Measurements from ENCODE around the gene CYGB.

CYGB gene

GRCh38 chr17:76530095-76530723, 7.3 kb downstream of the CYGB start:
- no peak for TF ChIP-seq CTCF (IDR thresholded peaks at IDR 0.05; ENCODE audit: insufficient read depth, low read length, poor library complexity, severe bottlenecking)
- TF ChIP-seq EZH2phosphoT487 (conservative IDR thresholded peaks at IDR 0.05; ENCODE audit: low read length), result no peak
- Histone ChIP-seq H3K4me3 (ENCODE audit: insufficient read depth, low read length, poor library complexity, severe bottlenecking) (no peak overlapping the region), H4K20me1 (ENCODE audit: low read depth, low read length) (no peaks in the 10 kb centered on the region), H3K4me2 (ENCODE audit: low read depth, low read length, poor library complexity, severe bottlenecking) (no peak overlapping the region), H2AFZ (ENCODE audit: low read depth, low read length, severe bottlenecking) (no peak overlapping the region), H3K36me3 (ENCODE audit: low read length) (no peaks in the 10 kb centered on the region), H3K27me3 (ENCODE audit: low read length) (no peaks in the 10 kb centered on the region), H3K9me2 (replicated peaks; ENCODE audit: insufficient read depth, low read length) (no peaks in the 10 kb centered on the region), H3K9me3 (ENCODE audit: insufficient read depth, low read length) (no peaks in the 10 kb centered on the region), H3K27ac (ENCODE audit: low read depth, low read length) (no peak overlapping the region), H3K79me2 (ENCODE audit: insufficient read depth, low read length) (no peaks in the 10 kb centered on the region), H3K9ac (ENCODE audit: low read length) (no peak overlapping the region), H3F3A (ENCODE audit: insufficient read depth) (no peaks in the 10 kb centered on the region)

GRCh38 chr17:76529224-76530094, 8.1 kb downstream of the CYGB start:
- no peaks in the 10 kb centered on the region for H3K9me3 ChIP-seq (ENCODE audit: insufficient read depth, low read length)
- H3K27me3 ChIP-seq (ENCODE audit: low read length), result no peaks in the 10 kb centered on the region
- H4K20me1 ChIP-seq (ENCODE audit: low read depth, low read length), result no peaks in the 10 kb centered on the region
- no peaks in the 10 kb centered on the region for H3K9me2 ChIP-seq (replicated peaks; ENCODE audit: insufficient read depth, low read length)
- no peak overlapping the region for H2AFZ ChIP-seq (ENCODE audit: low read depth, low read length, severe bottlenecking)
- TF ChIP-seq EZH2phosphoT487 (conservative IDR thresholded peaks at IDR 0.05; ENCODE audit: low read length) (no peak), CTCF (IDR thresholded peaks at IDR 0.05; ENCODE audit: insufficient read depth, low read length, poor library complexity, severe bottlenecking) (no peak)
- H3F3A ChIP-seq (ENCODE audit: insufficient read depth), result no peaks in the 10 kb centered on the region
- H3K9ac ChIP-seq (ENCODE audit: low read length), result no peak overlapping the region
- H3K27ac ChIP-seq (ENCODE audit: low read depth, low read length), result no peak overlapping the region
- H3K36me3 ChIP-seq (ENCODE audit: low read length), result no peaks in the 10 kb centered on the region
- H3K4me3 ChIP-seq (ENCODE audit: insufficient read depth, low read length, poor library complexity, severe bottlenecking), result no peak overlapping the region
- H3K4me2 ChIP-seq (ENCODE audit: low read depth, low read length, poor library complexity, severe bottlenecking), result no peak overlapping the region
- no peaks in the 10 kb centered on the region for H3K79me2 ChIP-seq (ENCODE audit: insufficient read depth, low read length)

- TF ChIP-seq CTCF (IDR thresholded peaks at IDR 0.05; ENCODE audit: insufficient read depth, low read length, poor library complexity, severe bottlenecking), result peak; percentile 28
- TF ChIP-seq EZH2phosphoT487 (conservative IDR thresholded peaks at IDR 0.05; ENCODE audit: low read length), result no peak
- Histone ChIP-seq H3K9me2 (replicated peaks; ENCODE audit: insufficient read depth, low read length) (no peaks in the 10 kb centered on the region), H3K4me3 (ENCODE audit: insufficient read depth, low read length, poor library complexity, severe bottlenecking) (peak overlapping the region; percentile 32), H3K79me2 (ENCODE audit: insufficient read depth, low read length) (no peaks in the 10 kb centered on the region), H3K9me3 (ENCODE audit: insufficient read depth, low read length) (no peaks in the 10 kb centered on the region), H4K20me1 (ENCODE audit: low read depth, low read length) (no peaks in the 10 kb centered on the region), H3K36me3 (ENCODE audit: low read length) (no peaks in the 10 kb centered on the region), H2AFZ (ENCODE audit: low read depth, low read length, severe bottlenecking) (peak overlapping the region; percentile 92), H3F3A (ENCODE audit: insufficient read depth) (no peaks in the 10 kb centered on the region), H3K4me2 (ENCODE audit: low read depth, low read length, poor library complexity, severe bottlenecking) (peak overlapping the region; percentile 64), H3K27ac (ENCODE audit: low read depth, low read length) (peak overlapping the region; percentile 56), H3K27me3 (ENCODE audit: low read length) (no peaks in the 10 kb centered on the region), H3K9ac (ENCODE audit: low read length) (peak overlapping the region; percentile 53)
These were observed 8.8 kb downstream of the CYGB start for GRCh38 chr17:76528528-76529223.
